Measurements from ENCODE around the gene CMC2.

The CMC2 gene

GRCh38 chr16:80971819-80972218, 34.9 kb downstream of the CMC2 start:
- DNase-seq = no peak

- no peak for DNase-seq
These were observed 37.6 kb downstream of the CMC2 start for GRCh38 chr16:80969114-80969484.

GRCh38 chr16:80968386-80969113, 38.1 kb downstream of the CMC2 start:
- DNase-seq = no peak

- no peak for DNase-seq
These were observed 40.1 kb downstream of the CMC2 start for GRCh38 chr16:80966617-80967016.

- DNase-seq = no peak
These were observed 42.3 kb downstream of the CMC2 start for GRCh38 chr16:80964351-80964750.

GRCh38 chr16:80962879-80963278, 43.8 kb downstream of the CMC2 start:
- no peak for DNase-seq

- no peak for DNase-seq
These were observed 48.4 kb downstream of the CMC2 start for GRCh38 chr16:80958284-80958683.

- DNase-seq = no peak
These were observed 51.7 kb downstream of the CMC2 start for GRCh38 chr16:80954985-80955384.

GRCh38 chr16:80948886-80949493, 57.7 kb downstream of the CMC2 start:
- DNase-seq = no peak

- DNase-seq = no peak
These were observed 58.7 kb downstream of the CMC2 start for GRCh38 chr16:80947708-80948625.

- DNase-seq = no peak
These were observed 59.4 kb downstream of the CMC2 start for GRCh38 chr16:80947239-80947638.

GRCh38 chr16:80946481-80946880, 60.2 kb downstream of the CMC2 start:
- DNase-seq = no peak

GRCh38 chr16:80940069-80940856, 66.4 kb downstream of the CMC2 start:
- DNase-seq = no peak

GRCh38 chr16:80938879-80939260, 67.8 kb downstream of the CMC2 start:
- no peak for DNase-seq

- DNase-seq = no peak
These were observed 68.4 kb downstream of the CMC2 start for GRCh38 chr16:80938004-80938878.

GRCh38 chr16:80936410-80936809, 70.3 kb downstream of the CMC2 start:
- no peak for DNase-seq

- no peak for DNase-seq
These were observed 71.0 kb downstream of the CMC2 start for GRCh38 chr16:80935691-80936090.

- DNase-seq = no peak
These were observed 74.0 kb downstream of the CMC2 start for GRCh38 chr16:80932708-80933095.

GRCh38 chr16:80931801-80932707, 74.6 kb downstream of the CMC2 start:
- DNase-seq = no peak

GRCh38 chr16:80924372-80924978, 82.2 kb downstream of the CMC2 start:
- DNase-seq = no peak
